HCT116 (cell line): Measurements from ENCODE around the gene SLAMF8. TPM values are rescaled to one million over a fixed set of nuclear protein-coding genes. Genes with fewer than 3 reads are reported as not detected.

Experiments
- ATAC-seq: fragments of 200-7000 bp; cut with Tn5 transposase; 2 replicates; pipeline ENCODE4 v1.9.1; 2020; ENCODE audit warnings: mild to moderate bottlenecking, moderate library complexity
- BruUV-seq: library from RNA; stranded (reverse); fragments of 400-500 nt; replicated peaks from 2 replicates; lab custom pipeline; 2021; lab: Mats Ljungman, UMichigan
- CTCF ChIA-PET: fragments of 300-600 bp; sonication (Branson Sonifier 250); formaldehyde crosslinking; loops from one replicate; lab custom pipeline; 2021; ENCODE audit warnings: antibody characterized with exemption; lab: Charles Lee
- POLR2A ChIA-PET: fragments of 300-600, 350-600 bp; sonication (Branson Sonifier 250); formaldehyde crosslinking; loops from one replicate; lab custom pipeline; 2021; ENCODE audit warnings: antibody characterized with exemption; lab: Charles Lee
- RAD21 ChIA-PET, 2 experiments: fragments of 300-600 bp; sonication (Branson Sonifier 250); formaldehyde crosslinking; loops; one replicate each; lab custom pipeline; 2023; ENCODE audit warnings: low total read pairs in 2 of 2; ENCODE audit not compliant: uncharacterized antibody in 2 of 2, unreplicated experiment in 2 of 2, low non-redundant PET in 1 of 2; lab: Charles Lee
- DNase-seq: peaks from one replicate; pipeline ENCODE4 v3.0.0-alpha.2; 2010; ENCODE audit warnings: low read depth, low spot score
- H2AFZ ChIP-seq: fragments of 200-600 bp; shearing (Covaris generic), sonication (generic); 2 replicates; pipeline ENCODE4 v1.6.1; 2017; ENCODE audit warnings: low read depth, mixed run types, mixed read lengths, antibody characterized with exemption, low read length; ENCODE audit not compliant: poor library complexity, severe bottlenecking
- H3K27ac ChIP-seq: 2 replicates; pipeline ENCODE4 v1.5.1; 2012; ENCODE audit warnings: low read depth, low read length
- H3K27me3 ChIP-seq: fragments of 200-600 bp; sonication (generic); 2 replicates; pipeline ENCODE4 v1.6.1; 2016; ENCODE audit warnings: mixed run types, low read length, mixed read lengths; ENCODE audit not compliant: insufficient read depth
- H3K36me3 ChIP-seq, 2 experiments: fragments of 200-500 bp in 1 of 2; fragments of 200-600 bp in 1 of 2; sonication (Bioruptor generic) in 1 of 2; sonication (generic) in 1 of 2; 2 replicates each; pipeline versions ENCODE4 v1.5.1 to v1.6.1; 2014 to 2016; ENCODE audit warnings: low read length in 2 of 2, inconsistent platforms in 1 of 2, mixed read lengths in 1 of 2, mixed run types in 1 of 2; ENCODE audit not compliant: insufficient read depth in 2 of 2, control insufficient read depth in 1 of 2
- H3K4me1 ChIP-seq, 2 experiments: fragments of 200-600 bp in 1 of 2; sonication (generic) in 1 of 2; 2 replicates each; pipeline versions ENCODE4 v1.5.1 to v1.6.1; 2012 to 2017; ENCODE audit warnings: low read length in 2 of 2, inconsistent platforms in 1 of 2, mild to moderate bottlenecking in 1 of 2, mixed read lengths in 1 of 2, mixed run types in 1 of 2, moderate library complexity in 1 of 2; ENCODE audit not compliant: insufficient read depth in 2 of 2, control insufficient read depth in 1 of 2
- H3K4me2 ChIP-seq: fragments of 200-600 bp; sonication (generic); 2 replicates; pipeline ENCODE4 v1.6.1; 2017; ENCODE audit warnings: mixed run types, low read length, mixed read lengths
- H3K4me3 ChIP-seq, 2 experiments: fragments of 200-600 bp in 1 of 2; sonication (generic) in 1 of 2; replicated peaks in 1 of 2; 2 replicates each; pipeline ENCODE4 v1.5.1; 2011 to 2016; ENCODE audit warnings: low read length in 2 of 2, control low read depth in 1 of 2, low read depth in 1 of 2, mild to moderate bottlenecking in 1 of 2, mixed read lengths in 1 of 2, mixed run types in 1 of 2
- H3K79me2 ChIP-seq: fragments of 200-600 bp; sonication (generic); 2 replicates; pipeline ENCODE4 v1.6.1; 2017; ENCODE audit warnings: mild to moderate bottlenecking, mixed run types, low read length, moderate library complexity, mixed read lengths; ENCODE audit not compliant: insufficient read depth
- H3K9ac ChIP-seq: fragments of 200-600 bp; sonication (generic); 2 replicates; pipeline ENCODE4 v1.6.1; 2016; ENCODE audit warnings: low read length, mixed read lengths
- H3K9me2 ChIP-seq: fragments of 200-600 bp; sonication (generic), shearing (Covaris generic); 2 replicates; pipeline ENCODE4 v1.6.1; 2017; ENCODE audit warnings: mixed run types, mild to moderate bottlenecking, moderate library complexity; ENCODE audit not compliant: insufficient read depth
- H3K9me3 ChIP-seq, 2 experiments: fragments of 200-500 bp in 1 of 2; fragments of 200-600 bp in 1 of 2; sonication (Bioruptor generic) in 1 of 2; sonication (generic) in 1 of 2; 2 replicates each; pipeline ENCODE4 v1.6.1; 2014 to 2017; ENCODE audit warnings: low read length in 2 of 2, mixed read lengths in 2 of 2, inconsistent platforms in 1 of 2, low read depth in 1 of 2, mild to moderate bottlenecking in 1 of 2, mixed run types in 1 of 2, moderate library complexity in 1 of 2; ENCODE audit not compliant: control insufficient read depth in 1 of 2, insufficient read depth in 1 of 2
- H4K20me1 ChIP-seq: fragments of 200-600 bp; sonication (generic), shearing (Covaris generic); 2 replicates; pipeline ENCODE4 v1.6.1; 2017; ENCODE audit warnings: mixed run types, mild to moderate bottlenecking, moderate library complexity; ENCODE audit not compliant: insufficient read depth
- CBX3 ChIP-seq: IDR thresholded peaks from 2 replicates; pipeline ENCODE4 v1.6.1; 2012; ENCODE audit warnings: low read depth
- EZH2 ChIP-seq: fragments of 200-600 bp; sonication (generic); IDR thresholded peaks from 2 replicates; pipeline ENCODE4 v1.6.1; 2017; ENCODE audit warnings: antibody characterized with exemption, mixed run types
- EZH2phosphoT487 ChIP-seq: fragments of 200-600 bp; IDR thresholded peaks from 2 replicates; pipeline ENCODE4 v1.6.1; 2018; ENCODE audit warnings: antibody characterized with exemption, borderline replicate concordance
- POLR2A ChIP-seq: IDR thresholded peaks from 2 replicates; pipeline ENCODE4 v1.7.0; 2011; ENCODE audit warnings: borderline replicate concordance; ENCODE audit not compliant: insufficient read depth, insufficient read length; ENCODE audit errors: extremely low read depth
- SIN3A ChIP-seq: IDR thresholded peaks from 2 replicates; pipeline ENCODE4 v1.6.1; 2012; ENCODE audit warnings: low read depth
- SP1 ChIP-seq: IDR thresholded peaks from 2 replicates; pipeline ENCODE4 v1.6.1; 2012; ENCODE audit warnings: low read depth
- SRF ChIP-seq: IDR thresholded peaks from 2 replicates; pipeline ENCODE4 v1.6.1; 2012; ENCODE audit warnings: low read depth
- YY1 ChIP-seq: IDR thresholded peaks from 2 replicates; pipeline ENCODE4 v1.6.1; 2011; ENCODE audit warnings: low read length, low read depth, moderate library complexity, mild to moderate bottlenecking; ENCODE audit not compliant: insufficient replicate concordance; ENCODE audit errors: extremely low read depth
- ZFX ChIP-seq: fragments of 450-650 bp; IDR thresholded peaks from 2 replicates; pipeline ENCODE4 v1.6.1; 2017
- ZNF274 ChIP-seq: fragments of 200-500 bp; sonication (Bioruptor generic); IDR thresholded peaks from 2 replicates; pipeline ENCODE4 v1.6.1; 2014; ENCODE audit warnings: mild to moderate bottlenecking, low read depth, low read length, inconsistent platforms
- intact Hi-C: fragments of 100-400 bp; cut with micrococcal nuclease; formaldehyde crosslinking; loops from 2 replicates; pipeline ENCODE4 v1.10.0; 2022
- total RNA-seq: library from RNA; stranded (reverse); gene quantifications from one replicate; pipeline ENCODE4 v1.2.1, GENCODE V29; 2021; ENCODE audit not compliant: unreplicated experiment
- TF ChIP-seq, protein P1 (sequence below): IDR thresholded peaks from 2 replicates; pipeline ENCODE4 v1.6.1; 2011; ENCODE audit warnings: mild to moderate bottlenecking, low read length, moderate library complexity; ENCODE audit not compliant: insufficient replicate concordance; ENCODE audit errors: extremely low read depth
- TF ChIP-seq, protein P2 (sequence below): IDR thresholded peaks from 2 replicates; pipeline ENCODE4 v1.6.1; 2012
- TF ChIP-seq, protein P3 (sequence below): IDR thresholded peaks from 2 replicates; pipeline ENCODE4 v1.6.1; 2012; ENCODE audit warnings: low read depth

Gene SLAMF8
- total RNA-seq, 1 experiment from 2014 or later: not detected

DNA sequence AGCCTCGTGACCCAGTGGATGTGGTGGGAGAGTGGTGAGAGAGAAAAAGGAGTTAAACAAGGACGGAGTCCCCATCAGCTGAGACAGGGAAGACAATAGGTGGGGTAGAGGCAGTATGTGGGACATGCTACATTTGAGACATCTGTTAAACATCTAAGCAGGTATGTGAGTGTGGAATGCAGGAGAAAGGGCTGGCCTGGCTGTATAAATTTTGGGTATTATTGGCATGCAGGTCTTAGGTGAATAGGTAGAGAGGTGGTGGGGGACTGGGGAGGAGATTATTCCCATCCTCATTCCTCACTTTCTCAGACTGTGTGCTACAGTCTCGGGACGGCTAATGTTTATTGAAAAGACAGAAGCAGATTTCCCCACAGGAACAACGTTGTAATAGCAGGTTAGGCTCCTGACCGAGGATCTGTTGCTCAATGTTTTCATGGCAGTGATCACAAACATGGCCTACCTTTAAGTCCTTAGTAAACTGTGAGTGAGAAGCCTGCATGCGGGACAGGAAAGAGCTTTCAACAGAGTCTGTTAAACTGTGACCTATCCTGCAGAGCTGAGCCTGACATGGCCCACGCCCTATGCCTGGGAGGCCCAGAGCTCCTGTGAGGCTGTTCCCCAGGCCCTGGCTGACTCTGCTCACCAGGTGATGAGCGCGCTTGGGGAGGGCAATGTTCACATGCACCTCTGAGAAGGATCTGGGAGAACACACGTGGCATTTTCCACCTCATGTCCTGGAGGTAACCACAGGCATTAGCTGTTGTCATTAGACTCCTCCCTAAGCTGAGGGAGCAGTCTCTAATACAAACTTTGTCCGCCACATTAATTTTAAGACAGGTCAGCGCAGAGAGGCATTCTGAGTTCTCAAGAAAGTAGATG is 19.3 kb downstream of the SLAMF8 start:
- H3K4me3 ChIP-seq: no peak overlapping the region
- no peaks in the 10 kb centered on the region for H3K27me3 ChIP-seq
- POLR2A ChIA-PET: interaction anchor here (1.3 kb wide), 1 partner anchor 9 kb away, joined by 3 read pairs; no protein-coding TSS in a partner anchor
- no peak overlapping the region for H3K4me2 ChIP-seq
- H3K9me2 ChIP-seq: no peaks in the 10 kb centered on the region
- ATAC-seq (no peak), DNase-seq (no peak)
- TF ChIP-seq, protein P1, sequence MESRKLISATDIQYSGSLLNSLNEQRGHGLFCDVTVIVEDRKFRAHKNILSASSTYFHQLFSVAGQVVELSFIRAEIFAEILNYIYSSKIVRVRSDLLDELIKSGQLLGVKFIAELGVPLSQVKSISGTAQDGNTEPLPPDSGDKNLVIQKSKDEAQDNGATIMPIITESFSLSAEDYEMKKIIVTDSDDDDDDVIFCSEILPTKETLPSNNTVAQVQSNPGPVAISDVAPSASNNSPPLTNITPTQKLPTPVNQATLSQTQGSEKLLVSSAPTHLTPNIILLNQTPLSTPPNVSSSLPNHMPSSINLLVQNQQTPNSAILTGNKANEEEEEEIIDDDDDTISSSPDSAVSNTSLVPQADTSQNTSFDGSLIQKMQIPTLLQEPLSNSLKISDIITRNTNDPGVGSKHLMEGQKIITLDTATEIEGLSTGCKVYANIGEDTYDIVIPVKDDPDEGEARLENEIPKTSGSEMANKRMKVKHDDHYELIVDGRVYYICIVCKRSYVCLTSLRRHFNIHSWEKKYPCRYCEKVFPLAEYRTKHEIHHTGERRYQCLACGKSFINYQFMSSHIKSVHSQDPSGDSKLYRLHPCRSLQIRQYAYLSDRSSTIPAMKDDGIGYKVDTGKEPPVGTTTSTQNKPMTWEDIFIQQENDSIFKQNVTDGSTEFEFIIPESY: no peak
- TF ChIP-seq, protein P2, sequence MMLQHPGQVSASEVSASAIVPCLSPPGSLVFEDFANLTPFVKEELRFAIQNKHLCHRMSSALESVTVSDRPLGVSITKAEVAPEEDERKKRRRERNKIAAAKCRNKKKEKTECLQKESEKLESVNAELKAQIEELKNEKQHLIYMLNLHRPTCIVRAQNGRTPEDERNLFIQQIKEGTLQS: no peak
- no peak for TF ChIP-seq POLR2A
- no peak for TF ChIP-seq EZH2
- TF ChIP-seq, protein P3, sequence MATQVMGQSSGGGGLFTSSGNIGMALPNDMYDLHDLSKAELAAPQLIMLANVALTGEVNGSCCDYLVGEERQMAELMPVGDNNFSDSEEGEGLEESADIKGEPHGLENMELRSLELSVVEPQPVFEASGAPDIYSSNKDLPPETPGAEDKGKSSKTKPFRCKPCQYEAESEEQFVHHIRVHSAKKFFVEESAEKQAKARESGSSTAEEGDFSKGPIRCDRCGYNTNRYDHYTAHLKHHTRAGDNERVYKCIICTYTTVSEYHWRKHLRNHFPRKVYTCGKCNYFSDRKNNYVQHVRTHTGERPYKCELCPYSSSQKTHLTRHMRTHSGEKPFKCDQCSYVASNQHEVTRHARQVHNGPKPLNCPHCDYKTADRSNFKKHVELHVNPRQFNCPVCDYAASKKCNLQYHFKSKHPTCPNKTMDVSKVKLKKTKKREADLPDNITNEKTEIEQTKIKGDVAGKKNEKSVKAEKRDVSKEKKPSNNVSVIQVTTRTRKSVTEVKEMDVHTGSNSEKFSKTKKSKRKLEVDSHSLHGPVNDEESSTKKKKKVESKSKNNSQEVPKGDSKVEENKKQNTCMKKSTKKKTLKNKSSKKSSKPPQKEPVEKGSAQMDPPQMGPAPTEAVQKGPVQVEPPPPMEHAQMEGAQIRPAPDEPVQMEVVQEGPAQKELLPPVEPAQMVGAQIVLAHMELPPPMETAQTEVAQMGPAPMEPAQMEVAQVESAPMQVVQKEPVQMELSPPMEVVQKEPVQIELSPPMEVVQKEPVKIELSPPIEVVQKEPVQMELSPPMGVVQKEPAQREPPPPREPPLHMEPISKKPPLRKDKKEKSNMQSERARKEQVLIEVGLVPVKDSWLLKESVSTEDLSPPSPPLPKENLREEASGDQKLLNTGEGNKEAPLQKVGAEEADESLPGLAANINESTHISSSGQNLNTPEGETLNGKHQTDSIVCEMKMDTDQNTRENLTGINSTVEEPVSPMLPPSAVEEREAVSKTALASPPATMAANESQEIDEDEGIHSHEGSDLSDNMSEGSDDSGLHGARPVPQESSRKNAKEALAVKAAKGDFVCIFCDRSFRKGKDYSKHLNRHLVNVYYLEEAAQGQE: no peak
- no peak for TF ChIP-seq YY1
- no peak for TF ChIP-seq SP1
- TF ChIP-seq ZFX: no peak
- no peak for TF ChIP-seq EZH2phosphoT487
- no peak for TF ChIP-seq SIN3A
- no peak for TF ChIP-seq CBX3
- TF ChIP-seq SRF: no peak
- TF ChIP-seq ZNF274: no peak
- RAD21 ChIA-PET: no interaction called here
- H4K20me1 ChIP-seq: no peaks in the 10 kb centered on the region
- H3K9ac ChIP-seq: no peak overlapping the region
- no peaks in the 10 kb centered on the region for H3K36me3 ChIP-seq
- H3K79me2 ChIP-seq: no peaks in the 10 kb centered on the region
- no TSS peak for BruUV-seq
- H2AFZ ChIP-seq: no peak overlapping the region
- CTCF ChIA-PET: no interaction called here
- H3K27ac ChIP-seq: no peak overlapping the region
- intact Hi-C loops: no loop called here
- no peaks in the 10 kb centered on the region for H3K9me3 ChIP-seq
- peaks cover 0 to 20% of the 10 kb centered on the region in 2 experiments; a peak in 2 of 4 replicates for H3K4me1 ChIP-seq
